Neutrophil (primary cell): ENCODE data around the gene ZC3H4.

ENCODE experiments used
- H3K27ac ChIP-seq: fragments of 200-600 bp; sonication (generic); 2 replicates; pipeline ENCODE4 v1.5.1; 2016; ENCODE audit warnings: mild to moderate bottlenecking, moderate library complexity
- H3K27me3 ChIP-seq: fragments of 200-600 bp; sonication (generic); 2 replicates; pipeline ENCODE4 v1.6.0; 2016; ENCODE audit warnings: mild to moderate bottlenecking
- H3K36me3 ChIP-seq: fragments of 200-600 bp; sonication (generic); 2 replicates; pipeline ENCODE4 v1.5.1; 2017
- H3K4me1 ChIP-seq, 2 experiments: fragments of 200-600 bp in 1 of 2; sonication (generic) in 1 of 2; 1 replicate in 1 of 2; 2 replicates in 1 of 2; pipeline versions ENCODE4 v1.5.1 to v1.6.1; 2013 to 2016; ENCODE audit warnings: low read depth in 1 of 2, low read length in 1 of 2, mild to moderate bottlenecking in 1 of 2, moderate library complexity in 1 of 2; ENCODE audit not compliant: control insufficient read depth in 1 of 2, insufficient read depth in 1 of 2
- H3K4me3 ChIP-seq, 2 experiments: fragments of 200-600 bp in 1 of 2; sonication (generic) in 1 of 2; 1 replicate in 1 of 2; 2 replicates in 1 of 2; pipeline ENCODE4 v1.5.1; 2013 to 2016; ENCODE audit warnings: low read depth in 1 of 2, low read length in 1 of 2, mild to moderate bottlenecking in 1 of 2, moderate library complexity in 1 of 2
- H3K9me3 ChIP-seq: fragments of 200-600 bp; sonication (generic); 2 replicates; pipeline ENCODE4 v1.5.1; 2016
- CTCF ChIP-seq: fragments of 200-600 bp; sonication (generic); IDR thresholded peaks from 2 replicates; pipeline ENCODE4 v1.5.1; 2016; ENCODE audit warnings: antibody characterized with exemption

Gene ZC3H4

DNA sequence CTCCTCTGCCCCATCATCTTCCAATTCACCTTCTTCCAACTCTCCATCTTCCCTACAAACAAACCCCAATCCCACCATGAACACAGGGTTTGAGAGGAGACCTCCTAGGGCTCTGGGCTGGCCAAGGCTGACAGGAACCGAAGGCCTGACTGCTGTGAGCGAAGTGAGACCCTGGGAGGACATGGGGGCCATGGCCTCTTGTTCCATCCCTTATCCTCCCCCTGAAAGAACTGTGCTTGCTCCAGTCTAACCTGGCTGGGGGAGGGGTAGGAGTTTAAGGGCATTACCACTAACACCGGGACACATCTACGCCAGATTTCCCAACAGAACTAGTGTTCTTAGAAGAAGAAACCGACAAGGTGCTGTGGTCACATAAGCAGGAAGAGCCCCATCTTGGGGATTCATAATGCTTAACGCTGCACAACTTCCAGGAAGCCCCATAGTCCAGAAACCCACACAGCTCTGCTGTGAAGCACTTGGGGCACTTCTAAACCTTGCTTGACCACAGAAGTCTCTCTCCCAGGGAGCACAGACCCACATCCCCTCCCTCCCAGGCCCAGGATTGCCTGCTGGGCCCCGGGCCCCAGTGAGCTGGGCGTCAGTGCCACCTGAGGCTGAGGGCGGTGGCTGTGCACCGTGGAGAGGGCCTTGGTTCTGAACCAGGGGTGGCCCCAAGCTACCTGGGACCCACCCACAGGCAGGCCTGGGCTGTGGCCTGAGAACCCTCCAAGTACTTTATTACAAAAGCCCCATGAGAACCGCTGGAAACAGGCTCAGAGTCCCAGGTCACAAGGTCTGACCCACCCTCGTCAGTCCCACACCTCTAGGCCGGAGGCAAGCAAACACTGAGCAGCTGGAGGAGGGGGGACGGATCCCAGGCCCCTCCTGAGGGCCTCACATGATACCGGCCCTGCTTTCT, 18.8 kb downstream of the ZC3H4 start:
- no peak for TF ChIP-seq CTCF
- peaks cover 40% of the 10 kb centered on the region for H3K36me3 ChIP-seq
- H3K4me1 ChIP-seq: peaks cover 22 to 23% of the 10 kb centered on the region in 2 experiments
- no peaks in the 10 kb centered on the region for H3K27me3 ChIP-seq
- H3K9me3 ChIP-seq: no peaks in the 10 kb centered on the region
- H3K4me3 ChIP-seq: no peak overlapping the region
- peak overlapping the region; percentile 85 for H3K27ac ChIP-seq

GRCh38 chr19:47093841-47094240, 19.7 kb downstream of the ZC3H4 start:
- TF ChIP-seq CTCF: no peak
- H3K4me3 ChIP-seq: no peak overlapping the region
- no peaks in the 10 kb centered on the region for H3K9me3 ChIP-seq
- peaks cover 50% of the 10 kb centered on the region for H3K36me3 ChIP-seq
- H3K27ac ChIP-seq: peak overlapping the region; percentile 85
- H3K27me3 ChIP-seq: no peaks in the 10 kb centered on the region
- peaks cover 22 to 23% of the 10 kb centered on the region in 2 experiments for H3K4me1 ChIP-seq

- H3K4me3 ChIP-seq: no peak overlapping the region
- H3K36me3 ChIP-seq: peaks cover 56% of the 10 kb centered on the region
- peak overlapping the region; percentile 85 for H3K27ac ChIP-seq
These were observed 20.3 kb downstream of the ZC3H4 start for GRCh38 chr19:47093254-47093653.

GRCh38 chr19:47089767-47090350, 23.7 kb downstream of the ZC3H4 start:
- H3K4me1 ChIP-seq: peaks cover 7 to 9% of the 10 kb centered on the region in 2 experiments
- peak overlapping the region; percentile 21 for H3K27ac ChIP-seq
- H3K4me3 ChIP-seq: no peak overlapping the region
- TF ChIP-seq CTCF: no peak
- peaks cover 88% of the 10 kb centered on the region for H3K36me3 ChIP-seq
- H3K9me3 ChIP-seq: no peaks in the 10 kb centered on the region
- H3K27me3 ChIP-seq: no peaks in the 10 kb centered on the region

More at GRCh38 chr19:47093254-47093653, 20.3 kb downstream of the ZC3H4 start:
- no peaks in the 10 kb centered on the region for H3K27me3 ChIP-seq
- TF ChIP-seq CTCF: no peak
- peaks cover 22 to 23% of the 10 kb centered on the region in 2 experiments for H3K4me1 ChIP-seq
- no peaks in the 10 kb centered on the region for H3K9me3 ChIP-seq

- H3K9me3 ChIP-seq: no peaks in the 10 kb centered on the region
- H3K27me3 ChIP-seq: no peaks in the 10 kb centered on the region
- no peak overlapping the region for H3K4me3 ChIP-seq
- TF ChIP-seq CTCF: no peak
- H3K36me3 ChIP-seq: peaks cover 99% of the 10 kb centered on the region
- peak overlapping the region; percentile 48 for H3K27ac ChIP-seq
- peaks cover 0 to 2% of the 10 kb centered on the region in 2 experiments for H3K4me1 ChIP-seq
These were observed 27.3 kb downstream of the ZC3H4 start for GRCh38 chr19:47086280-47086679.
